MM.1S (cell line): ENCODE results near the gene APOA4.

Experiments used
- EZH2 ChIP-seq: fragments of 300-600 bp; sonication (generic); optimal IDR thresholded peaks from 2 replicates; pipeline ENCODE3; 2017; ENCODE audit warnings: low read depth, mild to moderate bottlenecking, antibody characterized with exemption, low read length, mixed read lengths
- TF ChIP-seq, protein P1 (sequence below): fragments of 300-600 bp; sonication (generic); IDR thresholded peaks from 2 replicates; pipeline ENCODE4 v1.5.1; 2016; ENCODE audit warnings: antibody characterized with exemption, low read length, mixed read lengths

DNA sequence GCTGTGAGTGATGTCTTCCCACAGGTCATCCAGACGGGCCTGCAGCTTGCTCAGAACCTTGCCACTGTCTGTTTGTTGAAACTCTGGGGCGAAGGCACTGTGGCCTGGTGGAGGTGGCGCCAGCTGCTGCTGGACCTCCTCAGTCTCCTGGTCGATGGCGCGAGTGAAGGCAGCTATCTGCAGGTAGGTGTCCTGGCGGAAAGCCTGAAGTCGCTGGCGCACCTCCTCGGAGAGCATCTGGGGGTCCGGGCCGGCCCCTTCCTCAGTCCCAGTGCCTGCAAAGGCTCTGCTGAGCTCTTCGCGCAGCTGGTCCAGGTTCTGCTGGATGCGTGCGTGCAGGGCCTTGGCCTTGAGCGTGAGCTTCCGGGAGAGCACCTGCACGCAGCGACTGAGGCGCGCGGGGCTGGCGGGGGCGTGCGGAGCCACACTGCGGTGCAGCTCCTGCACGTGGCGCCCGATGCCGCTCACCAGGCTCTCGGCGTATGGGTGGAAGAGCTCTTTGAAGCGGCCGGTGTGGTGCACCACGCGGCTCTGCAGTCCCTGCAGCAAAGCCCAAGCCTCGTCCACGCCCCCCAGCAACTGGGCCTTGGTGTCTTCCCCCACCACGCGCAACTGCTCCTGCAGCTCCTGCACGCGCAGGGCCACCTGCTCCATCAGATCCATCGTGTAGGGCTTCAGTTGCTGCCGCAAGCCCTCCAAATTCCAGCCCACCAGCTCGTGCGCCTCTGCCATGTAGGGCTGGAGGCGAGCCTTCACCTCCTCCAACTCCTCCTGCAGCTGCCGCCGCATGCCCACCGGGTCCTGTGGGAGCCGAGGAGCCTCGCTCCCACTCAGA is 32.7 kb downstream of the APOA4 start:
- TF ChIP-seq, protein P1, sequence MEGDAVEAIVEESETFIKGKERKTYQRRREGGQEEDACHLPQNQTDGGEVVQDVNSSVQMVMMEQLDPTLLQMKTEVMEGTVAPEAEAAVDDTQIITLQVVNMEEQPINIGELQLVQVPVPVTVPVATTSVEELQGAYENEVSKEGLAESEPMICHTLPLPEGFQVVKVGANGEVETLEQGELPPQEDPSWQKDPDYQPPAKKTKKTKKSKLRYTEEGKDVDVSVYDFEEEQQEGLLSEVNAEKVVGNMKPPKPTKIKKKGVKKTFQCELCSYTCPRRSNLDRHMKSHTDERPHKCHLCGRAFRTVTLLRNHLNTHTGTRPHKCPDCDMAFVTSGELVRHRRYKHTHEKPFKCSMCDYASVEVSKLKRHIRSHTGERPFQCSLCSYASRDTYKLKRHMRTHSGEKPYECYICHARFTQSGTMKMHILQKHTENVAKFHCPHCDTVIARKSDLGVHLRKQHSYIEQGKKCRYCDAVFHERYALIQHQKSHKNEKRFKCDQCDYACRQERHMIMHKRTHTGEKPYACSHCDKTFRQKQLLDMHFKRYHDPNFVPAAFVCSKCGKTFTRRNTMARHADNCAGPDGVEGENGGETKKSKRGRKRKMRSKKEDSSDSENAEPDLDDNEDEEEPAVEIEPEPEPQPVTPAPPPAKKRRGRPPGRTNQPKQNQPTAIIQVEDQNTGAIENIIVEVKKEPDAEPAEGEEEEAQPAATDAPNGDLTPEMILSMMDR: no peak
- TF ChIP-seq EZH2: no peak
